CD4-positive, CD25-positive, alpha-beta regulatory T cell (primary cell): ENCODE measurements around the gene PLLP. TPM values are rescaled to one million over a fixed set of nuclear protein-coding genes. Genes with fewer than 3 reads are reported as not detected.

ENCODE experiments used
- ATAC-seq, 2 donors: fragments of 150-1000 bp; cut with Tn5 transposase; one replicate each; pipeline ENCODE4 v1.10.0; 2021; ENCODE audit warnings: low read depth in 2 of 2, moderate number of reproducible peaks in 2 of 2, moderate library complexity in 1 of 2
- DNase-seq, 3 donors: peaks; one replicate each; pipeline versions ENCODE4 v3.0.0 to v3.0.0-alpha.2; 2012 to 2022; ENCODE audit warnings: mixed read lengths in 1 of 3
- H3K27ac ChIP-seq: one replicate; pipeline ENCODE4 v1.7.0; 2013; ENCODE audit warnings: mild to moderate bottlenecking, low read length; ENCODE audit not compliant: insufficient read depth, poor library complexity, severe bottlenecking
- H3K27me3 ChIP-seq: one replicate; pipeline ENCODE4 v1.7.0; 2013; ENCODE audit warnings: low read length; ENCODE audit not compliant: control insufficient read depth, insufficient read depth
- H3K36me3 ChIP-seq: one replicate; pipeline ENCODE4 v1.7.0; 2013; ENCODE audit warnings: mild to moderate bottlenecking, low read length, moderate library complexity; ENCODE audit not compliant: control insufficient read depth, insufficient read depth
- H3K4me1 ChIP-seq: 2 replicates; pipeline ENCODE4 v1.7.0; 2013; ENCODE audit warnings: mild to moderate bottlenecking, low read length; ENCODE audit not compliant: insufficient read depth, control insufficient read depth, poor library complexity, severe bottlenecking
- H3K4me3 ChIP-seq: one replicate; pipeline ENCODE4 v1.7.0; 2013; ENCODE audit warnings: low read depth, mild to moderate bottlenecking, low read length, moderate library complexity
- H3K9me3 ChIP-seq, 2 experiments: 1 replicate in 1 of 2; 2 replicates in 1 of 2; pipeline ENCODE4 v1.7.0; 2013; ENCODE audit warnings: low read length in 2 of 2, mild to moderate bottlenecking in 1 of 2, moderate library complexity in 1 of 2; ENCODE audit not compliant: control insufficient read depth in 2 of 2
- H3K27ac Mint-ChIP-seq, 3 donors: one replicate each; pipeline ENCODE4 v1.8.0; 2020 to 2022; ENCODE audit warnings: mild to moderate bottlenecking in 3 of 3, mixed read lengths in 3 of 3, moderate library complexity in 2 of 3
- H3K27me3 Mint-ChIP-seq: one replicate; pipeline ENCODE4 v1.8.0; 2022; ENCODE audit warnings: mild to moderate bottlenecking, mixed read lengths
- H3K36me3 Mint-ChIP-seq: one replicate; pipeline ENCODE4 v1.8.0; 2020; ENCODE audit warnings: mixed read lengths
- H3K4me1 Mint-ChIP-seq, 4 donors: one replicate each; pipeline ENCODE4 v1.8.0; 2020 to 2022; ENCODE audit warnings: mixed read lengths in 4 of 4, mild to moderate bottlenecking in 1 of 4
- H3K4me3 Mint-ChIP-seq, 4 donors: one replicate each; pipeline ENCODE4 v1.8.0; 2020 to 2022; ENCODE audit warnings: mild to moderate bottlenecking in 4 of 4, mixed read lengths in 4 of 4, moderate library complexity in 3 of 4
- H3K9me3 Mint-ChIP-seq, 7 donors: one replicate each; pipeline ENCODE4 v1.8.0; 2020 to 2022; ENCODE audit warnings: mixed read lengths in 7 of 7, mild to moderate bottlenecking in 3 of 7, moderate library complexity in 2 of 7
- polyA plus RNA-seq, 4 donors: library from polyadenylated mRNA; unstranded; fragments of 300-500 nt; fragmentation: Illumina TruSeq; gene quantifications; one replicate each; pipeline ENCODE4 v1.2.3, GENCODE V29; 2021
- total RNA-seq: library from RNA; stranded (reverse); gene quantifications from one replicate; pipeline ENCODE4 v1.2.3, GENCODE V29; 2022

The PLLP gene
- total and polyA plus RNA-seq, 5 donors from 2014 or later: 0.46 to 1.3 (median 0.82) TPM; not detected in 1

DNA sequence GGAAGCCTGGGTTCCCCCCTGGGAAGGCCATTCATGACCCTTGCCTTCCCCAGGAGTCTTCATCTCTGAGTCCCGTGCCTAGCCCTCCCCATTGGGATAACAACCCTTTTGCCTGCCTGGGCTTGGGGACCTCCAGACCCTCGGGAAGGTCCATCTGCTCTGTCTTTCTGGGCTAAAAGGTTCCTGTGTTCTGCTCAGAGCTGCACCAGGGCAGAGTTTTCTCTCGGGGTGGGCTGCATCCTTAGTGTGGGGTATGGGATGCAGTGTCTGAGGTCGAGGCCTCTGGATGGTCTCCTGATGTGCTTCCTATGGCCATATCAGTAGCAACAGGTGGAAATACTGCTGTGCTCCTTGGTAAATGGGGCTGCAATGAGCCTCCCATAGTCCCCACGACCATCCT, 22.9 kb upstream of the PLLP start:
- peaks cover 0 to 1% (median 0%) of the 10 kb centered on the region in 7 donors for H3K9me3 Mint-ChIP-seq
- H3K27ac ChIP-seq: no peak overlapping the region
- H3K4me1 Mint-ChIP-seq: peaks cover 0 to 3% (median 0%) of the 10 kb centered on the region in 4 donors
- no peaks in the 10 kb centered on the region for H3K27me3 Mint-ChIP-seq
- H3K36me3 ChIP-seq: no peaks in the 10 kb centered on the region
- ATAC-seq (no peak), DNase-seq (no peak)
- peaks cover 4% of the 10 kb centered on the region for H3K4me1 ChIP-seq
- no peaks in the 10 kb centered on the region for H3K27me3 ChIP-seq
- no peak overlapping the region for H3K27ac Mint-ChIP-seq
- H3K4me3 Mint-ChIP-seq: no peak overlapping the region
- no peaks in the 10 kb centered on the region for H3K9me3 ChIP-seq
- H3K4me3 ChIP-seq: no peak overlapping the region
- peaks cover 2% of the 10 kb centered on the region for H3K36me3 Mint-ChIP-seq

GRCh38 chr16:57306676-57307341, 22.3 kb upstream of the PLLP start:
- Mint-ChIP-seq H3K36me3 (peaks cover 2% of the 10 kb centered on the region), H3K27me3 (no peaks in the 10 kb centered on the region), H3K27ac (peak overlapping the region in 1 of 3 donors; percentile 44), H3K4me1 (peaks cover 0 to 4% (median 0%) of the 10 kb centered on the region in 4 donors), H3K9me3 (peaks cover 0 to 1% (median 0%) of the 10 kb centered on the region in 7 donors), H3K4me3 (no peak overlapping the region)
- no peaks in the 10 kb centered on the region for H3K27me3 ChIP-seq
- no peaks in the 10 kb centered on the region for H3K36me3 ChIP-seq
- no peaks in the 10 kb centered on the region for H3K9me3 ChIP-seq
- ATAC-seq (no peak), DNase-seq (no peak)
- peaks cover 4% of the 10 kb centered on the region for H3K4me1 ChIP-seq
- H3K4me3 ChIP-seq: no peak overlapping the region
- no peak overlapping the region for H3K27ac ChIP-seq

- ATAC-seq: no peak
- H3K9me3 ChIP-seq: no peaks in the 10 kb centered on the region
- H3K27ac ChIP-seq: no peak overlapping the region
- peaks cover 2% of the 10 kb centered on the region for H3K36me3 Mint-ChIP-seq
- no peak overlapping the region for H3K4me3 Mint-ChIP-seq
- no peak for DNase-seq
- no peaks in the 10 kb centered on the region for H3K36me3 ChIP-seq
- no peaks in the 10 kb centered on the region for H3K27me3 Mint-ChIP-seq
- no peak overlapping the region for H3K27ac Mint-ChIP-seq
- peaks cover 0 to 1% (median 0%) of the 10 kb centered on the region in 7 donors for H3K9me3 Mint-ChIP-seq
- no peaks in the 10 kb centered on the region for H3K27me3 ChIP-seq
- peaks cover 12% of the 10 kb centered on the region for H3K4me1 ChIP-seq
- no peak overlapping the region for H3K4me3 ChIP-seq
- peaks cover 0 to 7% (median 0%) of the 10 kb centered on the region in 4 donors for H3K4me1 Mint-ChIP-seq
Measured at GRCh38 chr16:57305159-57305811, 20.8 kb upstream of the PLLP start.

DNA sequence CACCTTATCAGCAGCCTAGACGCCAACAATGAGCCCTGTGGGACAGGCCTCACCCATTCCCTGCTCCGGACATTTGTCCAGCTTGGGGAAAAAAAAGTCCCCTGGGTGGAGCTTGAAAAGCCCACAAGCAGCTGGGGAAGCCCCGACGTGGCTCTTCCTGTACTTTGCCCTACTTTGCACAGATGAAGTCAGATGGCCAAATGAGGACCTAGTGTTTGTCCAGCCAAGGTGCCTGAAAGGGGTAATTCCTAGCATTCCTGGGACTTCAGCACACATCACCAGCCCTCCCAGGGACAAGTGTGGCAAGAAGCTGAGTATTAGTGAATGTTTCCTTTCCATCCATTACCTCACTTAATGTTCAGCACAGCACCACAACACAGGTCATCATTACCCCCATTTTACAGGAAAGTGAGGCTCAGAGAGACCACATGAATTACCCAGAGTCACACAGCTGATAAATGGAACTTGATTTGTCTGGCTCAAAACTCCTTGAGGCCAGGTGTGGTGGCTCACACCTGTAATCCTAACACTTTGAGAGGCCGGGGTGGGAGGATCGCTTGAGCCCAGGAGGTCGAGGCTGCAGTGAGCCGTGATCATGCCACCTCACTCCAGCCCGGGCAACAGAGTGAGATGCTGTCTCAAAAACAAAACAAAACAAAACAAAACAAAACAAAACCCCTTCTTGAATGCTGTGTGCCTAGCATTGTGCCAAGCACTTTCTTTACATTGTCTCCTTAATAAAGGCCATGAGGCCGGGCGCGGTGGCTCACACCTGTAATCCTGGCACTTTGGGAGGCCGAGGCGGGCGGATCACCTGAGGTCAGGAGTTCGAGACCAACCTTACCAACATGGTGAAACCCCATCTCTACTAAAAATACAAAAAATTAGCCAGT, 19.9 kb upstream of the PLLP start:
- H3K4me3 ChIP-seq: no peak overlapping the region
- ATAC-seq: no peak
- H3K9me3 Mint-ChIP-seq: peaks cover 0 to 1% (median 0%) of the 10 kb centered on the region in 7 donors
- no peaks in the 10 kb centered on the region for H3K36me3 ChIP-seq
- no peaks in the 10 kb centered on the region for H3K27me3 Mint-ChIP-seq
- no peaks in the 10 kb centered on the region for H3K9me3 ChIP-seq
- H3K36me3 Mint-ChIP-seq: peaks cover 2% of the 10 kb centered on the region
- H3K27me3 ChIP-seq: no peaks in the 10 kb centered on the region
- no peak overlapping the region for H3K27ac ChIP-seq
- H3K4me3 Mint-ChIP-seq: no peak overlapping the region
- peaks cover 0 to 7% (median 0%) of the 10 kb centered on the region in 4 donors for H3K4me1 Mint-ChIP-seq
- peaks cover 15% of the 10 kb centered on the region for H3K4me1 ChIP-seq
- no peak for DNase-seq
- no peak overlapping the region for H3K27ac Mint-ChIP-seq

DNA sequence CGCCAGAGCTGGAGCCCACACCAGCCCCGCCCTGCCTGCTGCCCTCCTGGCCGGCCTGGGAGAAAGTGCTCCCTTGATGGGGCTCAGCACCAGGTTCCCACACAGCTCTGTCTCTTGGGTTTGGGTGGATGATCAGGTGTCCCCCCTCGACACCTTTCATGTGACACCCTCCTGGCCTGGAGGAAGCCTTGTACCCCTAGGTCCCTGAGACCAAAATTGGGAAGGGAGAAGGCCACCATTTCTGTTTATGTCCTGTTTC, 19.4 kb upstream of the PLLP start:
- H3K36me3 Mint-ChIP-seq: peaks cover 2% of the 10 kb centered on the region
- Histone ChIP-seq H3K4me1 (peaks cover 19% of the 10 kb centered on the region), H3K4me3 (no peak overlapping the region), H3K27ac (no peak overlapping the region), H3K27me3 (no peaks in the 10 kb centered on the region), H3K36me3 (no peaks in the 10 kb centered on the region), H3K9me3 (no peaks in the 10 kb centered on the region)
- no peaks in the 10 kb centered on the region for H3K27me3 Mint-ChIP-seq
- H3K4me3 Mint-ChIP-seq: no peak overlapping the region
- ATAC-seq (no peak), DNase-seq (no peak)
- H3K4me1 Mint-ChIP-seq: peaks cover 0 to 7% (median 0%) of the 10 kb centered on the region in 4 donors
- H3K27ac Mint-ChIP-seq: no peak overlapping the region
- H3K9me3 Mint-ChIP-seq: peaks cover 0 to 1% (median 0%) of the 10 kb centered on the region in 7 donors

DNA sequence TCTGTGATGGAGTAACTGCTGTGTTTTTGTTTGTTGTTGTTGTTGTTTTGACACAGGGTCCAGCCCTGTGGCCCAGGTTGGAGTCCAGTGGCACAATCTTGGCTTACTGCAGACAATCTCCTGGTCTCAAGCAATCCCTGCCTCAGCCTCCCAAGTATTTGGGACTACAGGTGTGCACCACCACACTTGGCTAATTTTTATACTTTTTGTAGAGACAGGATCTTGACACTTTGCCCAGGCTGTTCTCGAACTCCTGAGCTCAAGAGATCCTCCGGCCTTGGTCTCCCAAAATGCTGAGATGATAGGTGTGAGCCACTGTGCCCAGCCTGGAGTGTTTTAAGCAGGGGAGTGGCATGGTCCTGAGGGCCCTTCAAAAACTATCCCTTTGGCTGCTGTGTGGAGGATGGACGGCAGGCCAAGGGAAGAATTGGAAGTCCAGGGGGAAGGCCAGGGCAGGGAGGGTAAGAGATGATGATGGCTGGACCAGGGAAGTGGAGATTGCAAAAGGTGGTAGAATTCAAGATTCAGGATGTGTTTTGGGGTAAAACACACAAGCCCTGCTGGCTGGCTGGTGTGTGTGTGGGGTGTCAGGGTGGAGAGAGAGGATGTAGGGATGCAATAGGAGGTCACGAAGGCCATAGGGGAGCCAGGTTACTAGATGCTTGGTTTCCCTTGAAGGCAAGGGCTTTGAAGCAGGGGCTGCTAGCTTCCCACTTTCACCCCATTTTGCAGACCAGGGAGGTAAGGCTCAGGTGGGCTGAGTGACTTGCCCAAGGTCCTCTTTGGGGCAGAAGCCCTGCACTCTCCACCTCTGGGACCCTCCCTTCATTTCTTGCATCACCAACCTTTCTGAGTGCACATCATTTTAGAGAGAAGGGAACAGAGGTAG, 18.8 kb upstream of the PLLP start:
- Histone ChIP-seq H3K27me3 (no peaks in the 10 kb centered on the region), H3K27ac (no peak overlapping the region), H3K4me3 (no peak overlapping the region), H3K4me1 (peaks cover 19% of the 10 kb centered on the region), H3K9me3 (no peaks in the 10 kb centered on the region), H3K36me3 (no peaks in the 10 kb centered on the region)
- peaks cover 0 to 1% (median 0%) of the 10 kb centered on the region in 7 donors for H3K9me3 Mint-ChIP-seq
- peak overlapping the region in 1 of 4 donors; percentile 4 for H3K4me3 Mint-ChIP-seq
- peaks cover 0 to 7% (median under 1%) of the 10 kb centered on the region in 4 donors for H3K4me1 Mint-ChIP-seq
- DNase-seq (no peak), ATAC-seq (no peak)
- no peaks in the 10 kb centered on the region for H3K27me3 Mint-ChIP-seq
- no peak overlapping the region for H3K27ac Mint-ChIP-seq
- peaks cover 2% of the 10 kb centered on the region for H3K36me3 Mint-ChIP-seq

DNA sequence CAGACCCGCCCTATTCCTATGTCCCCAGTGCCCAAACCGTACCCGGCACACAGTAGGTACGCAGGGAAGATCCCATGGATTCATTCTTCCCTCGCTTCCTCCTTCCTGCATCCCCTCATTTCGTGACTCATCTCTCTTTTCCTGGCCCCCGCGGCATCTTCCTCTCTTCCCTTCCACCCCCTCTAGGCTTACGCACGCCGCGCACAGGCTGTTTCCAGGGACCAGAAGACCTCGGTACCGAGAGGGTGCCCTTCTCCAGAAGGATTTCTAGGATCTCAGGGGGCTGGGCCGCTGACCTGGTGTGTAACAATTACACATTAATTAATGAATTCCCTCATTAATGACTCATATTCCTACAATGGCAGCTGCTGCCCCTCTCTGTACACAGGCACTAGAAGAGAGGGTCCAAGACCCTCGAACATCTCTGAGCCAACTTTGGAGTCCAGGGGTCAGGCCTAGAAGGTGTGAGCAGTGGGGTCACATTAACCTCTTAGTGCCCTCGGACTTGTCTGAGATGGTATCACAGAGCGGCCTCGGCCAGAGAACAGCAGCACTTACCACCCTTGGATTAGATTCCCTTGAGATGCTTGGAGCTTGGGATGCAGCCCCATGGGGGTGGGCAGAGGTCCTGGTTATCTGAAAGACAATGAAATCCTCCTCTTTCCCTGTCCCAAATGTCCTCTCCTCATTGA, 16.8 kb upstream of the PLLP start:
- Histone ChIP-seq H3K4me3 (peak overlapping the region; percentile 64), H3K27me3 (no peaks in the 10 kb centered on the region), H3K4me1 (peaks cover 19% of the 10 kb centered on the region), H3K27ac (no peak overlapping the region), H3K9me3 (no peaks in the 10 kb centered on the region), H3K36me3 (no peaks in the 10 kb centered on the region)
- ATAC-seq: no peak
- H3K27me3 Mint-ChIP-seq: peaks cover 5% of the 10 kb centered on the region
- no peak overlapping the region for H3K4me3 Mint-ChIP-seq
- H3K9me3 Mint-ChIP-seq: peaks cover 0 to 3% (median 0%) of the 10 kb centered on the region in 7 donors
- H3K27ac Mint-ChIP-seq: no peak overlapping the region
- no peak for DNase-seq
- peaks cover 2% of the 10 kb centered on the region for H3K36me3 Mint-ChIP-seq
- peaks cover 0 to 12% (median 4%) of the 10 kb centered on the region in 4 donors for H3K4me1 Mint-ChIP-seq
